ENCODE results near the gene RXRA.

Gene RXRA

DNA sequence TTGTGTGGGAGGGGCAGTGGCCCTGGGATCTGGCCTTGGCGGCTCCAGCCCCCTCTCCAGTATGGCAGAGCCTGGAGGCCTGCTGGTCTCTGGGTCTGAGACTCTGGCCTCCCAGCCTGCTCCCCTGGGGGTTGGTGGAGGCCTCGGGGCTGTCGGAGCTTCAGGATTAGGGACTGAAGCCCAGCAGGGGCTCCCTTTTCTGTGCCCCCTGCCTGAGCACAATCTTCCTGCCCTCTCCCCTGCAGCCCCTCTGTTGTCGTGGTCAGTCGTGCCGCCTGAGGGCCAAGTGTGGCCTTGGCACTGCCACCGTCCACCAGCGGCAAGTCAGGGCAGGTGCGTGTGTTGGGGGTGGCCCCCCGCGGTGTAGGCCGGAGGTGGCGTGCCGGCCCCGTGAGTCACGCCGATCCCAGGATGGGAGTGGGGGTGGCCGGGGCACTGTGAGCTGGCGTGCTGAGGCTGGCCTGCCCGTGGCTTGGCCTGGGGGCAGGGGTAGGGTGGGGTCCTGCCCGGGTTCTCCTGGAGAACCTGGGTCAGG, 53.6 kb downstream of the RXRA start:
- DNase-seq: no peak
- Mint-ChIP-seq H3K9me3 (no peaks in the 10 kb centered on the region), H3K36me3 (ENCODE audit: low read depth) (no peaks in the 10 kb centered on the region), H3K4me1 (peaks cover 45% of the 10 kb centered on the region), H3K4me3 (no peak overlapping the region), H3K27me3 (ENCODE audit: low read depth, poor library complexity) (no peaks in the 10 kb centered on the region), H3K27ac (no peak overlapping the region)
- TF ChIP-seq, protein P1, sequence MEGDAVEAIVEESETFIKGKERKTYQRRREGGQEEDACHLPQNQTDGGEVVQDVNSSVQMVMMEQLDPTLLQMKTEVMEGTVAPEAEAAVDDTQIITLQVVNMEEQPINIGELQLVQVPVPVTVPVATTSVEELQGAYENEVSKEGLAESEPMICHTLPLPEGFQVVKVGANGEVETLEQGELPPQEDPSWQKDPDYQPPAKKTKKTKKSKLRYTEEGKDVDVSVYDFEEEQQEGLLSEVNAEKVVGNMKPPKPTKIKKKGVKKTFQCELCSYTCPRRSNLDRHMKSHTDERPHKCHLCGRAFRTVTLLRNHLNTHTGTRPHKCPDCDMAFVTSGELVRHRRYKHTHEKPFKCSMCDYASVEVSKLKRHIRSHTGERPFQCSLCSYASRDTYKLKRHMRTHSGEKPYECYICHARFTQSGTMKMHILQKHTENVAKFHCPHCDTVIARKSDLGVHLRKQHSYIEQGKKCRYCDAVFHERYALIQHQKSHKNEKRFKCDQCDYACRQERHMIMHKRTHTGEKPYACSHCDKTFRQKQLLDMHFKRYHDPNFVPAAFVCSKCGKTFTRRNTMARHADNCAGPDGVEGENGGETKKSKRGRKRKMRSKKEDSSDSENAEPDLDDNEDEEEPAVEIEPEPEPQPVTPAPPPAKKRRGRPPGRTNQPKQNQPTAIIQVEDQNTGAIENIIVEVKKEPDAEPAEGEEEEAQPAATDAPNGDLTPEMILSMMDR (IDR thresholded peaks at IDR 0.05): no peak

DNA sequence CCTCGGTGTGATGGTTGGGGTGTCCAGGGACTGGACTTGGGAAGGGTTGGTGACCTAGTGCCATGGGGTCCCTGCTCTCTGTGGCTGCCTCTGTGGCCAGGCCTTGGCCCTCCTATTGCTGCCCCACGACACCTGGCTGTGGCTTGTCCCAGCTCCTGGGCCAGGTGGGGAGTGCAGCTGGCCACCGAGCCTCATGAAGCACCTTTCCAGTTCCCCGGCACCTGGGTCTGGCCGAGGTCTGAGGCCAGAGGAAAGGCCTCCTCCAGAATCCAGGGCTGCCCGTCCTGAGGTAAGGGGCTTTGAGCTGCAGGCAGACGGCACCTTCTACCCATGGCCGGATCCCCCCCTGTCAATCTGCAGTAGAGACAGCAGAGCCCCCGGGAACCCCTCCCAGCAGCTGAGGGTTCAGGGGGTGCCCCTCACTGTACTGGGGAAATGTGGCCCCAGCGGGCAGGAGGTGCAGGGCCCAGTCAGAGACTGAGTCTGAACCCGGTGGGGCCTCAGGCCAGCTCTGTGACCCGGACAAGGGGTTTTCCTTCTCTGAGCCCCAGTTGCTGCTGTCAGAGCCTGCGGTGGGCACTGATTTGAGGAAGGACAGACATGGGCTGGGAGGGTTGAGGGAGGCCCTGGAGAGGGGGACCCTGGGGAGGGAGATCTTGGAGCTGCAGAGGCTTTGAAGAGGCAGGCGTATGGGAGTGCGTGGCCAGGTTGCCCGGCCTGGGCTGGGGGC, 54.5 kb downstream of the RXRA start:
- Mint-ChIP-seq H3K36me3 (ENCODE audit: low read depth) (no peaks in the 10 kb centered on the region), H3K4me1 (peaks cover 37% of the 10 kb centered on the region), H3K27ac (peak overlapping the region; percentile 90), H3K27me3 (ENCODE audit: low read depth, poor library complexity) (no peaks in the 10 kb centered on the region), H3K4me3 (no peak overlapping the region), H3K9me3 (no peaks in the 10 kb centered on the region)
- TF ChIP-seq, protein P1 (IDR thresholded peaks at IDR 0.05): no peak
- no peak for DNase-seq

DNA sequence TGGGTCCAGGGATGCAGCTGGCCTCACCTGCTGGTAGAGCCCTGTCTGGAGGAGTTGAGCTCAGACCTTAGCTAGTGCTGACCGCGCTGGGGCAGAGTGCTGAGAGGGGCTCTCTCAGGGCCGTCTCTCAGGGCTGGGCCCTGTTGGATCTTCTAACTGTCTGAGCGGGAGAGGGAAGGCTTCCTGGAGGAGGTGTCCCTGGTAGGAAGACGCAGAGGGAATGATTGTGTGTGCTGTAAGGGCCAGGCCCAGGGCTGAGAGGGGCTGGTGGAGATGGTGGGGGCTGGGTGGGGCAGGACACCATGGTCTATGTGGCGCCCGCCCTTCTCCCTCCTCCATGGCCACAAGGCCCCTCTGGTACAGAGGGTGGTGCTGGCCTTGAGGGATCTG, 55.0 kb downstream of the RXRA start:
- no peak overlapping the region for H3K4me3 Mint-ChIP-seq
- H3K4me1 Mint-ChIP-seq: peaks cover 33% of the 10 kb centered on the region
- DNase-seq: no peak
- peak overlapping the region; percentile 90 for H3K27ac Mint-ChIP-seq
- TF ChIP-seq, protein P1 (IDR thresholded peaks at IDR 0.05): no peak
- no peaks in the 10 kb centered on the region for H3K9me3 Mint-ChIP-seq
- H3K36me3 Mint-ChIP-seq (ENCODE audit: low read depth): no peaks in the 10 kb centered on the region
- H3K27me3 Mint-ChIP-seq (ENCODE audit: low read depth, poor library complexity): no peaks in the 10 kb centered on the region

DNA sequence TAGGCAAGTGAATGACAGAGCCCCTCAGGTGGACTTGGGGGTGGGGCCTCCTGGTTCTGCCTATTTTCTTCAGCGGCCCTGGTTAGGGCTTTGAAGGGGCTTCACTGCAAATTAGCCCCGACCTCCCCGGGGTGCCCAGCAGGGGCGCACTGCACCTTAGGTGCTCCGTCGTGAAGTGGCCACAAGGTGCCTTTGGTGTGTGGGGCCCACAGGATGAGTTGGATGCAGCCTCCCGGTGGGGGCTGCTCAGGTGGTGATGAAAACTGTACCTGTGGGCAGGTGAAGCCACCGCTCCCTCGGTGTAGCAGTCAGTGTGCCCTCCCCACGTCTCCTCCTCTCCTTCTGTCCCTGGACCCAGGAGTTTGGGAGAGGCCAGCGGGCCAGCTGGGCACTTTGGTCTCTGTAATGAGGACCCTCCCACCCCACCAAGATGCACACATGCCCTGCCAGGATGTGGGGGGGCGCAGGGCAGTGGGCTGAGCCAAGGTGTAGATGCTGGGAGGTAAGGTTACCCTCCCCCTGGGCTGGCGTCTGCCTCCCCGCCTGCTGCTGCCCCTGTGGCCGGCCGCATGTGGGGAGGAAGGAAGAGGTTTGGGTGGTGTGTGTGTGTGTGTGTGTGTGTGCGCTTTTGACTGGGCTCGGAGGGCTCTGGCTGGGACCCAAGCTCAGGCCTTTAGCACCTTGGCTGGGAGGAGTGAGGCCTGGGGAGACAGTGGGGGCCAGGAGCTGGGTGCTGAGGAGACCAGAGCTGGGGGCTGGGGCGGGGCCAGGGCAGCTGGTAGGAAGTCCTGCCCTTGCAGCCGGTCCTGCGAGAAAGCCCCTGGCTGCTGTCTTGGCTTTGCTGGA, 55.6 kb downstream of the RXRA start:
- H3K4me1 Mint-ChIP-seq: peaks cover 29% of the 10 kb centered on the region
- H3K36me3 Mint-ChIP-seq (ENCODE audit: low read depth): no peaks in the 10 kb centered on the region
- no peaks in the 10 kb centered on the region for H3K9me3 Mint-ChIP-seq
- peak overlapping the region; percentile 90 for H3K27ac Mint-ChIP-seq
- TF ChIP-seq, protein P1 (IDR thresholded peaks at IDR 0.05): no peak
- no peak overlapping the region for H3K4me3 Mint-ChIP-seq
- no peaks in the 10 kb centered on the region for H3K27me3 Mint-ChIP-seq (ENCODE audit: low read depth, poor library complexity)
- DNase-seq: no peak

DNA sequence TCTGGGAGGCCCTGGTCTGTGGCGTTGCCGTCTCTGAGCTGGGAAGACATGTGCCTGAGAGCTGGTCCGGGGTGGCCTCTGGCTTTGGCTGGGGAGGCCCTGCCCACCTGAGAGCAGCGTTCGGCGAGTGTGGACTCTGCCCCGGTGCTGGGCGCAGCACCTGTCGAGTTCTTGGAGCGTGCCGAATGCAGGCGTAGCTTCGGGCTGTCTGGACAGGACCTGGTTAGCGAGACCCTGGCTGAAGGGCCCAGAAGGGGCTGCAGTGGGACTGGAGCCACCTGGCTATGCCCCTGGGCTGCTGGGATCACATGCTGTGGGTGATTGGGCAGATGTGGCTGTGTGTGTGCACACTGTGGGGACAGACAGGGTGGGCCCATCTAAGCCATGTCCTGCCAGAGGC, 56.5 kb downstream of the RXRA start:
- Mint-ChIP-seq H3K36me3 (ENCODE audit: low read depth) (no peaks in the 10 kb centered on the region), H3K27ac (no peak overlapping the region), H3K4me3 (no peak overlapping the region), H3K9me3 (no peaks in the 10 kb centered on the region), H3K27me3 (ENCODE audit: low read depth, poor library complexity) (no peaks in the 10 kb centered on the region), H3K4me1 (peaks cover 24% of the 10 kb centered on the region)
- DNase-seq: no peak
- TF ChIP-seq, protein P1 (IDR thresholded peaks at IDR 0.05): no peak

Measured in nephron progenitor cell (in vitro differentiated cells).